ENCODE results near the gene DBNL.

Gene DBNL

GRCh38 chr7:44104860-44105771, 60.6 kb downstream of the DBNL start:
- Histone ChIP-seq H3K36me3 (replicated peaks; ENCODE audit: low read depth, low read length) (no peaks in the 10 kb centered on the region), H3K4me2 (ENCODE audit: low read length) (no peak overlapping the region), H3K27ac (ENCODE audit: low read length) (no peak overlapping the region), H4K20me1 (ENCODE audit: insufficient read depth, low read length) (no peaks in the 10 kb centered on the region), H3K4me1 (ENCODE audit: low read length) (peaks cover 17% of the 10 kb centered on the region), H3K9me3 (ENCODE audit: insufficient read depth, low read length) (no peaks in the 10 kb centered on the region), H3K9ac (ENCODE audit: low read length) (no peak overlapping the region), H2AFZ (ENCODE audit: low read depth, low read length) (no peak overlapping the region), H3K27me3 (ENCODE audit: low read depth, low read length) (no peaks in the 10 kb centered on the region), H3K4me3 (ENCODE audit: low read length) (no peak overlapping the region), H3K79me2 (ENCODE audit: low read length) (no peaks in the 10 kb centered on the region)
- no peak for TF ChIP-seq EZH2phosphoT487 (IDR thresholded peaks at IDR 0.05; ENCODE audit: low read depth)
- TF ChIP-seq, protein P1, sequence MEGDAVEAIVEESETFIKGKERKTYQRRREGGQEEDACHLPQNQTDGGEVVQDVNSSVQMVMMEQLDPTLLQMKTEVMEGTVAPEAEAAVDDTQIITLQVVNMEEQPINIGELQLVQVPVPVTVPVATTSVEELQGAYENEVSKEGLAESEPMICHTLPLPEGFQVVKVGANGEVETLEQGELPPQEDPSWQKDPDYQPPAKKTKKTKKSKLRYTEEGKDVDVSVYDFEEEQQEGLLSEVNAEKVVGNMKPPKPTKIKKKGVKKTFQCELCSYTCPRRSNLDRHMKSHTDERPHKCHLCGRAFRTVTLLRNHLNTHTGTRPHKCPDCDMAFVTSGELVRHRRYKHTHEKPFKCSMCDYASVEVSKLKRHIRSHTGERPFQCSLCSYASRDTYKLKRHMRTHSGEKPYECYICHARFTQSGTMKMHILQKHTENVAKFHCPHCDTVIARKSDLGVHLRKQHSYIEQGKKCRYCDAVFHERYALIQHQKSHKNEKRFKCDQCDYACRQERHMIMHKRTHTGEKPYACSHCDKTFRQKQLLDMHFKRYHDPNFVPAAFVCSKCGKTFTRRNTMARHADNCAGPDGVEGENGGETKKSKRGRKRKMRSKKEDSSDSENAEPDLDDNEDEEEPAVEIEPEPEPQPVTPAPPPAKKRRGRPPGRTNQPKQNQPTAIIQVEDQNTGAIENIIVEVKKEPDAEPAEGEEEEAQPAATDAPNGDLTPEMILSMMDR (IDR thresholded peaks at IDR 0.05; ENCODE audit: low read depth, low read length): no peak

- H3K9ac ChIP-seq (ENCODE audit: low read length): no peak overlapping the region
- TF ChIP-seq EZH2phosphoT487 (IDR thresholded peaks at IDR 0.05; ENCODE audit: low read depth): no peak
- TF ChIP-seq, protein P1 (IDR thresholded peaks at IDR 0.05; ENCODE audit: low read depth, low read length): no peak
- no peaks in the 10 kb centered on the region for H3K27me3 ChIP-seq (ENCODE audit: low read depth, low read length)
- H3K4me2 ChIP-seq (ENCODE audit: low read length): no peak overlapping the region
- no peaks in the 10 kb centered on the region for H4K20me1 ChIP-seq (ENCODE audit: insufficient read depth, low read length)
- H3K4me1 ChIP-seq (ENCODE audit: low read length): peaks cover 11% of the 10 kb centered on the region
- H3K27ac ChIP-seq (ENCODE audit: low read length): no peak overlapping the region
- no peaks in the 10 kb centered on the region for H3K36me3 ChIP-seq (replicated peaks; ENCODE audit: low read depth, low read length)
- H2AFZ ChIP-seq (ENCODE audit: low read depth, low read length): no peak overlapping the region
- no peaks in the 10 kb centered on the region for H3K9me3 ChIP-seq (ENCODE audit: insufficient read depth, low read length)
- no peak overlapping the region for H3K4me3 ChIP-seq (ENCODE audit: low read length)
- H3K79me2 ChIP-seq (ENCODE audit: low read length): no peaks in the 10 kb centered on the region
These were observed 61.3 kb downstream of the DBNL start for GRCh38 chr7:44105832-44106231.

GRCh38 chr7:44106311-44107065, 62.0 kb downstream of the DBNL start:
- H3K79me2 ChIP-seq (ENCODE audit: low read length): no peaks in the 10 kb centered on the region
- no peak overlapping the region for H3K4me2 ChIP-seq (ENCODE audit: low read length)

More at GRCh38 chr7:44106311-44107065, 62.0 kb downstream of the DBNL start:
- H4K20me1 ChIP-seq (ENCODE audit: insufficient read depth, low read length): no peaks in the 10 kb centered on the region
- no peak overlapping the region for H3K9ac ChIP-seq (ENCODE audit: low read length)
- H3K4me3 ChIP-seq (ENCODE audit: low read length): no peak overlapping the region
- H3K27me3 ChIP-seq (ENCODE audit: low read depth, low read length): no peaks in the 10 kb centered on the region
- H3K4me1 ChIP-seq (ENCODE audit: low read length): 0 out of 2 replicates have a peak, but pooled peaks cover 5% of the 10 kb centered on the region
- no peaks in the 10 kb centered on the region for H3K36me3 ChIP-seq (replicated peaks; ENCODE audit: low read depth, low read length)
- TF ChIP-seq, protein P1 (IDR thresholded peaks at IDR 0.05; ENCODE audit: low read depth, low read length): no peak
- H3K27ac ChIP-seq (ENCODE audit: low read length): no peak overlapping the region
- no peak overlapping the region for H2AFZ ChIP-seq (ENCODE audit: low read depth, low read length)
- no peaks in the 10 kb centered on the region for H3K9me3 ChIP-seq (ENCODE audit: insufficient read depth, low read length)

All from OCI-LY3 (cell line).